Fibroblast of the aortic adventitia (primary cell): ENCODE results near the gene TRAF3. TPM values are rescaled to one million over a fixed set of nuclear protein-coding genes. Genes with fewer than 3 reads are reported as not detected.

Experiments
- DNase-seq: peaks from one replicate; pipeline ENCODE4 v3.0.0-alpha.2; 2010; ENCODE audit warnings: low read depth
- H3K4me3 ChIP-seq: 2 replicates; pipeline ENCODE4 v1.5.1; 2011; ENCODE audit warnings: low read depth, mild to moderate bottlenecking, control low read depth, low read length, moderate library complexity
- CTCF ChIP-seq: IDR thresholded peaks from 2 replicates; pipeline ENCODE4 v1.5.1; 2011; ENCODE audit warnings: mild to moderate bottlenecking, low read length, control low read depth, inconsistent platforms; ENCODE audit not compliant: insufficient read depth
- total RNA-seq: library from RNA; depleted of rRNA; stranded (reverse); fragments of >200 nt; gene quantifications from 2 replicates; pipeline ENCODE4 v1.2.3, GENCODE V29; 2012; ENCODE audit warnings: low replicate concordance

Gene TRAF3
- total RNA-seq, 1 donor, result 19.3 TPM

DNA sequence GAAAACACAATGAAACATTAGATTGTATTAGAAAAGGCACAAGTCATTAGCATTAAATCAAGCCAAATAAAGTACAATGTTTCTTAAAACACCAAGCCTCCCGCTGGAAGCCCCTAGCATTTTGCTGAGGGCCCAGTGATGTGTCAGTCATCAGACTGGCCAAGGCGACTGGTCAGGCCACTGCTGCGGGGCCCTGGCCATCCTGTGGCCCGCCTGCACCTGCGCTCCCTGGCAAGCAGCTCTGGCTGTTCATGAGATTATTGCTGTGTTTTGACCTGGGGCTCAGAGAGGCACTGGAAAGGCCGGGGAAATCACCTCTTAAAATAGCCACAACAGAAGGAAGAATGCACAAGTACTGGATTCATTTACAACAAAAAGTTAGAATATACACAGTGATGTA, 121.0 kb downstream of the TRAF3 start:
- H3K4me3 ChIP-seq, result no peak overlapping the region
- DNase-seq, result no peak
- no peak for TF ChIP-seq CTCF

GRCh38 chr14:102898776-102899515, 121.7 kb downstream of the TRAF3 start:
- no peak for DNase-seq
- no peak overlapping the region for H3K4me3 ChIP-seq
- no peak for TF ChIP-seq CTCF

DNA sequence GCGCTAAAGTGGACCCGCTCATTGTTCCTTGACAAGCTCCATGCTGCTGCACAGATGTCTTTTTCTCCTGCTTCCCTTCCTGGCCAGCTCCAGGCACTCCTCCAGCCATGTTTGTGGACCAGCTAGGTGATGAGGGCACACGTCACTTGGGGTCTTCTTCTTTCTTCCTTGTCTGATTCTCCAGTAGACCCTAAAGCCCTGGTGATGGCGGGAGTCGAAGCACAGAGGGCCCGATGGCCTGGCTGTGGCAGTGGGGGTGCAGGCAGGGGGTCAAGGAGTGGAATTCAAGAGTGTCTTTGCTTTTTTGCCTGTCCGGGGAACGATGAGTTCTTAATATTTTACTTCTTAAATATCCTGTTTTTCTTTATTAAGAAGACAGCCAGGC, 122.3 kb downstream of the TRAF3 start:
- no peak for TF ChIP-seq CTCF
- H3K4me3 ChIP-seq, result no peak overlapping the region
- no peak for DNase-seq

DNA sequence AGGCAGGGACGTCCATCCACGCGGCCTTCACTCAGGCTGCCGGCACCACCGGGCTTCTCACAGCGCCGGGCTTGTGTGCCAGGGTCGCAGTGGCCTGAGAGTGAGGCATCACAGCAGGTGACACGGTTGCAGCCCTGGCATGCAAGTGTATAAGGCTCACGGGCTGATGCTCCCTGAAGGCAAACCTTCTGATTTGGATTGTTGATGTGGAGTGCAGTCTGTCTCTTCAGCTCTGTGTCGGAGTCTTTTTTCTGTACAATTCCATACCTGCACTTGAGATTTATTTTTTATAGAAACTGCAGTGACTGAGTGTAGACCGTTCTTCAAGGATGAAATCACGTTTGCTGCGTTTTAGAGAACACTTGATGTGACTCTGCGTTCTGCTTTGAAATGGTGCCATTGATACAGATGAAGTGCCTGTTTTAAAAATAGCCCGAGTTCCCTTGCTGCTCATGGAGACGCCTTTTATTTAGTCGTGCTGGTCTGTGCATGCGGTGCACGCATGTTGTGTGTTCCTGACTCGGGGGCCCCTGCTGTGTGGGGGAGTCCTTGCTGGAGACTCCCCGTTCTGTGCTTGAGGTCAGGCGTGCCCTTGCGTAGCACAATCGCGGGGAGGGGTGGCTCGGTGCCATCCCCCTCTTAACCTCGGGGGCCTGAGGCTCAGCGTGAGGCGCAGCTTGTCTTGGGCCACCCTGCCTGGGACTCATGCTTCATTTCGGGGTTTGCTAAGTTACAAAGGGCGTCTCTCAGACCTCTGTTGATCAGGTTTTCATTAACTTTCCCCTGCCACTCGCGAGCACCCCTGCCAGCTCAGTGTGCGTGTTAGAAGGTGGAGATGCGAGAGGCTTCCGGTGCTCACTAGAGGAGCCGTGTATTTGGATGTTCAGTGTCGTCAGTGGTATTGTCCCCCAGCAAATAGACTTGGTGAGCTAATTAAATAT, 123.7 kb downstream of the TRAF3 start:
- DNase-seq, result no peak
- H3K4me3 ChIP-seq, result no peak overlapping the region
- TF ChIP-seq CTCF, result no peak

DNA sequence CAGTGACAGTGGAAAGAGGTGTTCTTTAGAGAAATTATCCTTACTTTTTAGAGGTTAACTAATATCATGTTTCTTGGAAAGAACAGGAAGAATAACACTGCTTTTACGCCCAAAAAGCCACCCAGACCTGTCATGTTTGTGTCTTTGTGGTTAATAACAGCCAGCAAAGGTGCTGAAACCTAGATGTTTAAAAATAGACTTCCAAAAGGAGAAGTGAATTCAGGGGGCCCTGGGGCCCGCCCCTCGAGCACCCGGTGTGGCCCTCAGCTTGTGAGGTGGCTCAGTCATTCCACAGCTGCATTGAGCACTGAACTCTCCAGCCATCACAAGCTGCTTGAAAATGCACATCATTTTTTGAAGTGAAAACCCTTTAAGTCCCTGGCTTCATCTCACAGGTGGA, 124.4 kb downstream of the TRAF3 start:
- TF ChIP-seq CTCF, result no peak
- no peak for DNase-seq
- no peak overlapping the region for H3K4me3 ChIP-seq

- no peak overlapping the region for H3K4me3 ChIP-seq
- no peak for DNase-seq
- no peak for TF ChIP-seq CTCF
Observed at GRCh38 chr14:102902086-102902485, 124.8 kb downstream of the TRAF3 start.
